NCI-H774 (cell line): ENCODE results near the gene ALKBH2.
A peak's percentile ranks its signal among the peaks of the same experiment; 100 is the strongest.

Source experiments
- DNase-seq: peaks from one replicate; lab custom pipeline; 2025; lab: John Stamatoyannopoulos, UW

The ALKBH2 gene

DNA sequence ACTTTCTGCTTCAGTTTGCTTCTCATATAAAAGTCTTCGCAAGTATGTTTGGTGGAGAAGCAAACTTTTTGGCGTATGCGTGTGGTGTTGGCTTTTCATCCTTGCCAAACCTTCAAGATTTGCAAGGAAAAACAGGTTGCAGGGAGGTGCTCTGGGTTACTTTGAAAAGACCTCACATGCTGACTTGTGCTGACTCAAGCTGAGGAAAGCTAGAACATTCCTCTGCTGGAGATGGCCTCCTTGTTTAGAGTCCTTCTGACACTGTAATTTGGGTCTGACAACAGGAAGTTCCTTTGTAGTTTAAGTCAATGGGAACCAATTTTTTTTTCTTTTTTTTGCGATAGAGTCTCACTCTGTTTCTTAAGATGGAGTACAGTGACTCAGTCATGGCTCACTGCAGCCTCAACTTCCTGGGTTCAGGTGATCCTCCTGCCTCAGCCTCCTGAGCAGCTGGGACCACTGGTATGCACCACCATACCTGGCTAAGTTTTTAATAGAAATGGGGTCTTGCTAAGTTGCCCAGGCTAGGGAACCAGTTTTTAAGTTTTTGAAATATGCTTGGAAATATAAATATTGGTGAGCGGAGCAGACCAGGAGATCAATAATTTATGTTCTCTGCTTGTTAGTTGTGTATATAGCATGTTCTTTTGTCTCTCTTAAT is 20.5 kb upstream of the ALKBH2 start:
- no peak for DNase-seq

GRCh38 chr12:109112720-109113465 is 19.6 kb upstream of the ALKBH2 start:
- no peak for DNase-seq

DNA sequence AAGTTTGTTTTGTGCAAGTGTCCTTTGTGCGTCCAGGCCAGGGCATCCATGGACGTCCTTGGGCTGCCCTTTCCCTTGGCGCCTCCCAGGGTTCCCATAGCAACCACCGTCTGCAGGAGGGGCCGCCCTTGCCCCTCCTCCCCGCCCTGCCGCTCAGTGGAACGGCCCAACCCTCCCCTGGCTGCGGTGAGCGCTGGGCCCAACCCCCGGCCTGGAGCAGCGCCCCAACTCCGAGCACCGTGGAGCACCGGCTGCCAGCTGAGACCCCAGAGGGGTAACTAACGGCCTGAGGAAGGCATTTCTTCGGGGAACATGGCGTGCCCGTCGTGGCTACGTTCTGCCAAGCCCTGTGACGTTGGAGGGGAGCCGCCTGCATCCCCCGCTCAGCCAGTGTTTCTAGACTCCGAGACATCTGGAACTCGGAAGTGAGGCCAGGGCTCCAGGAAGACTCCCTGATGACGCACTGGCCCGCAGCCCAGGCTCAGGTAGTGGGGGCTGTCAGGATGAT is 17.8 kb upstream of the ALKBH2 start:
- DNase-seq = peak; percentile 75

- no peak for DNase-seq
Observed at GRCh38 chr12:109109746-109110350, 16.6 kb upstream of the ALKBH2 start.

- DNase-seq = no peak
Observed at GRCh38 chr12:109105176-109105575, 11.9 kb upstream of the ALKBH2 start.

GRCh38 chr12:109102491-109102890 is 9.2 kb upstream of the ALKBH2 start:
- no peak for DNase-seq

DNA sequence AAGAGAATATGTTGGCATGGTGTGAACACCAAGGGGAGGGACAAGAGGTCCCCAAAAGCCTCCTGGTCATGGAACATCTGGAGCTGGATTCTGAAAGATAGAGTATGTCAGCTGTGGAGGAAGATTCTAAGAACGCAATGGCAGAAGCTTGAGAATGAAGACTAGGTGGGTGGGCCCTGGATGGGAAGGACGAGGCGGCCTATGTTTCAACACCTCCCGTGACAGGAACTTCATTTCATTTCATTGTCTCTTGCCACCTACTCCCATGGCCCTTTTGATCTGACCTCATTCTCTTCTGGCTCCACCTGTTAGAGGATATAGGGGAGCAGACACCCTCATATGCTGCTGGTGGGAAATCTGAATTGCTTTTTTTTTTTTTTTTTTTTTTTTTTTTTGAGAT is 7.5 kb upstream of the ALKBH2 start:
- no peak for DNase-seq

GRCh38 chr12:109099431-109100020 is 6.3 kb upstream of the ALKBH2 start:
- DNase-seq = no peak

GRCh38 chr12:109098651-109099050 is 5.4 kb upstream of the ALKBH2 start:
- no peak for DNase-seq

DNA sequence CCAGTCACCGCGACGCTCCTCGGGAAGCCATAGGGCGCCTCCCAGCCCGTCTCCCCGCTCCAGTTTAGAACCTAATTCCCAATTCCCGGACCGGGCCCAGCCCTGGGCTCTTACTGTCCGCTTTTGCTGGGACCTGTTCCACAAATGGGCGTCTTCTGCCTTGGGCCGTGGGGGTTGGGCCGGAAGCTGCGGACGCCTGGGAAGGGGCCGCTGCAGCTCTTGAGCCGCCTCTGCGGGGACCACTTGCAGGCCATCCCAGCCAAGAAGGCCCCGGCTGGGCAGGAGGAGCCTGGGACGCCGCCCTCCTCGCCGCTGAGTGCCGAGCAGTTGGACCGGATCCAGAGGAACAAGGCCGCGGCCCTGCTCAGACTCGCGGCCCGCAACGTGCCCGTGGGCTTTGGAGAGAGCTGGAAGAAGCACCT is 4.9 kb upstream of the ALKBH2 start:
- DNase-seq = no peak

- peak; percentile 98 for DNase-seq
Observed at GRCh38 chr12:109097435-109098182, 4.3 kb upstream of the ALKBH2 start, which contains the start of gene UNG. TSS of gene UNG (plus strand) at chr12:109097597. CDS start at chr12:109097680, 83 bp downstream.

DNA sequence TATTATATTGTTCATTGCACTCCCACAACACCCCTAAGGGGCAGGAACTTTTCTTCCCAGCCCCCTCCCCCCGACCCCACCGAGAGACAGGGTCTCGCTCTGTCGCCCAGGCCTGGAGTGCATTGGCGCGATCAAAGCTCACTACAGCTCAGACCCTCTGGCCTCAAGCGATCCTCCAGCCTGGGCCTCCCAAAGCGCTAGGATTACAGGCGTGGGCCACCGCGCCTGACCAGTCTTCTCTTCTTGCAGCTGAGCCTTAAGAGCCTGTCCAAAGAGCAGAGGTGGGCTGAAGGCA is 3.8 kb upstream of the ALKBH2 start:
- no peak for DNase-seq

GRCh38 chr12:109092497-109093021 is 713 bp downstream of the ALKBH2 start:
- DNase-seq = no peak

- no peak for DNase-seq
Observed at GRCh38 chr12:109089683-109090082, 3.6 kb downstream of the ALKBH2 start.

- DNase-seq = no peak
Observed at GRCh38 chr12:109088818-109089217, 4.5 kb downstream of the ALKBH2 start.

GRCh38 chr12:109087250-109087649 is 6.0 kb downstream of the ALKBH2 start:
- no peak for DNase-seq

- DNase-seq = no peak
Observed at GRCh38 chr12:109085590-109085989, 7.7 kb downstream of the ALKBH2 start.

GRCh38 chr12:109084425-109084824 is 8.8 kb downstream of the ALKBH2 start:
- DNase-seq = no peak

DNA sequence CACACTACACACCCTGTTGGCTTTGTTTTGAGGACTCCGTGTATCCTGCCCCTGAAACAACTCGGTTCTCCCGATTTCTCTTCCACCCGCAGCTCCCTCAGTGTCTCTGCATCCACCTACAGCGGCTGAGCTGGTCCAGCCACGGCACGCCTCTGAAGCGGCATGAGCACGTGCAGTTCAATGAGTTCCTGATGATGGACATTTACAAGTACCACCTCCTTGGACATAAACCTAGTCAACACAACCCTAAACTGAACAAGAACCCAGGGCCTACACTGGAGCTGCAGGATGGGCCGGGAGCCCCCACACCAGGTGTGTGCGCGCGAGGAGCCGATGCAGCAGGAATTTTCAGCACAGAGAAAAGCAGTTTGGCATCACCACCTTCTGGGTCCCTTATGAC is 10.5 kb downstream of the ALKBH2 start:
- no peak for DNase-seq

DNA sequence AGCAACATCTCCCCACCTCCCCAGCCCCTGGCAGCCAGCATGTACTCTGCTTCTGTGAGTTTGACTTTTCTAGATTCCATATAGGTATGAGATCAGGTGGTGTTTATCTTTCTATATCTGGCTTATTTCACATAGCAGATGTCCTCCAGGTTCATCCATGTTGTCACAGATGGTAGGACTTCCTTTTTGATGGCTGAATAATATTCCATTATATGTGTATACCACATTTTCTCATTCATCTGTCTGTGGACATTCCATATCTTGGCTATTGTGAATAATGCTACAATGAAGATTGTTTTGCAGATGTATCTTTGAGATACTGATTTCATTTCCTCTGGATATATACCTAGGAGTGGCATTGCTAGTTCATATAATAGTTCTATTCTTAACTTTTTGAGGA is 18.4 kb downstream of the ALKBH2 start:
- no peak for DNase-seq

DNA sequence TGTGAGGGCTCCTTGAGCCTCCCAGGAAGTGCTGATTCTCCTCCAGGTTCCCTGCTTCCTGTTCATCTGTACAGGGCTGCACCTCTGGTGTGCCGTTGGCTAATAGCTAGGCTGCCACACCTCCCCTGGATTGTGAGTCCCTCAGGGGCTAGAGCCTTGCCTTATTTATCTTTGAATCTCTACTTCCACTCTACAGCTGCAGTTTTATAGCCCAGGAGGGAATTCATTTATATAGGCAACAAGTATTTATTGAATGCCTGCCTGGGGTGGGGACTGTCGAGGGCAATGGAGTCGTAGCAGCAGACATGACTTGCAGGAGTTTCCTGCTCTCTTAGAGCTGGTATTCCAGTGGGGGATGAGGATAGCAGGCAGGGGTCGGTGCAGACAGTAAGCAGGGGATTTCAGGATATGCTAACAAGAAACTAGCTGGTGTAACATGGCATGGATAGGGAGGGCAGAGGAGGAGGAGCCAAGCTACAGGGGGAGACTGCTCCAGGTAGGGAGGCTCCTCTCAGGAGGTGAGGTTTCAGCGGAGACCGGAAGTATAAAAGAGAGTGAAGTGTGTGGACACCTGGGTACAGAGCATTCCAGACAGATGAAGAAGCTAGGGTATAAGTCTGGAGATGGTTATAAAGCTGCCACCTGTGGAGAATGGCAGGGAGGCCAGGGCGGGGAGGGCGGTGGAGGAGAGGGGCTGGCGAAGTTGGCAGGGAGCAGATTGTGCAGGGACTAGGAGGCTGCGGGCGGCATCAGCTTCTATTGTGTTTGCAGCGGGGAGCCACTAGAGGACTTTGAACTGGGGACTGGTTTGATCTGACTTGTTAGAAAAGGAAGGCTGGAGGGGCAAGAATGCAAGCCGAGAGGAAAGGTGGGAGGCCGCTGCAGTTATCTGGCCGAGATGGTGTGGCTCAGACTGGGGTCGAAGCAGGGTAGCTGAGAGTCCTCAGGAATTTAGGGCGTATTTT is 23.7 kb downstream of the ALKBH2 start:
- no peak for DNase-seq
